Central memory CD4-positive, alpha-beta T cell (primary cell): ENCODE measurements around the gene FLNA.
"Not testable (repeated sequence)": the region's sequence is repeated elsewhere in the genome, so short reads cannot be mapped to it uniquely, and the experiment has no call there.

Experiments
- DNase-seq: peaks from one replicate; pipeline ENCODE4 v3.0.0; 2022

Gene FLNA

GRCh38 chrX:154355776-154356140, 18.7 kb downstream of the FLNA start:
- no peak for DNase-seq

- DNase-seq = no peak
Measured at GRCh38 chrX:154355094-154355775, 19.2 kb downstream of the FLNA start.

- DNase-seq = no peak
Measured at GRCh38 chrX:154354516-154354915, 19.9 kb downstream of the FLNA start.

- DNase-seq = no peak
Measured at GRCh38 chrX:154354013-154354412, 20.4 kb downstream of the FLNA start.

GRCh38 chrX:154353172-154353843, 21.1 kb downstream of the FLNA start:
- DNase-seq = no peak

- DNase-seq = no peak
Measured at GRCh38 chrX:154352466-154352865, 22.0 kb downstream of the FLNA start.

- no peak for DNase-seq
Measured at GRCh38 chrX:154352012-154352401, 22.4 kb downstream of the FLNA start.

GRCh38 chrX:154351183-154352011, 23.0 kb downstream of the FLNA start:
- DNase-seq = peak; percentile 73

GRCh38 chrX:154350429-154351182, 23.8 kb downstream of the FLNA start:
- DNase-seq = no peak

- DNase-seq = no peak
Measured at GRCh38 chrX:154349979-154350378, 24.5 kb downstream of the FLNA start.

- no peak for DNase-seq
Measured at GRCh38 chrX:154349359-154349935, 25.0 kb downstream of the FLNA start.

- DNase-seq = no peak
Measured at GRCh38 chrX:154348646-154349358, 25.6 kb downstream of the FLNA start.

GRCh38 chrX:154348114-154348531, 26.3 kb downstream of the FLNA start:
- DNase-seq = no peak

GRCh38 chrX:154343620-154344019, 30.8 kb downstream of the FLNA start:
- not testable (repeated sequence) for DNase-seq

GRCh38 chrX:154343063-154343462, 31.4 kb downstream of the FLNA start:
- DNase-seq = not testable (repeated sequence)

- not testable (repeated sequence) for DNase-seq
Measured at GRCh38 chrX:154341399-154342298, 32.8 kb downstream of the FLNA start.

GRCh38 chrX:154334496-154334895, 39.9 kb downstream of the FLNA start:
- DNase-seq = no peak

- no peak for DNase-seq
Measured at GRCh38 chrX:154333837-154334271, 40.6 kb downstream of the FLNA start.

GRCh38 chrX:154333116-154333515, 41.3 kb downstream of the FLNA start:
- no peak for DNase-seq

GRCh38 chrX:154332561-154332960, 41.9 kb downstream of the FLNA start:
- no peak for DNase-seq

- DNase-seq = no peak
Measured at GRCh38 chrX:154329294-154329693, 45.1 kb downstream of the FLNA start.
